Nephron (organoid): ENCODE data around the gene PPFIBP2.

Source experiments
- H3K27ac Mint-ChIP-seq, 3 experiments: 2 replicates each; pipeline ENCODE4 v1.8.0; 2020; ENCODE audit warnings: mixed read lengths in 3 of 3, mild to moderate bottlenecking in 2 of 3, moderate library complexity in 1 of 3
- H3K27me3 Mint-ChIP-seq: 2 replicates; pipeline ENCODE4 v1.8.0; 2021; ENCODE audit warnings: low read depth, mild to moderate bottlenecking, moderate library complexity, mixed read lengths
- H3K36me3 Mint-ChIP-seq: 2 replicates; pipeline ENCODE4 v1.8.0; 2020; ENCODE audit warnings: low read depth, mixed read lengths
- H3K4me1 Mint-ChIP-seq: 2 replicates; pipeline ENCODE4 v1.8.0; 2020; ENCODE audit warnings: mixed read lengths
- H3K4me3 Mint-ChIP-seq, 3 experiments: 2 replicates each; pipeline ENCODE4 v1.8.0; 2020; ENCODE audit warnings: mild to moderate bottlenecking in 3 of 3, mixed read lengths in 3 of 3, moderate library complexity in 2 of 3
- H3K9me3 Mint-ChIP-seq: 2 replicates; pipeline ENCODE4 v1.8.0; 2020; ENCODE audit warnings: mixed read lengths
- CTCF ChIP-seq, 3 experiments: fragments of 200-600 bp; sonication (generic); IDR thresholded peaks; one replicate each; pipeline ENCODE4 v1.5.0; 2021; ENCODE audit warnings: antibody characterized with exemption in 3 of 3; ENCODE audit not compliant: unreplicated experiment in 3 of 3

The PPFIBP2 gene

GRCh38 chr11:7573558-7574296, 59.9 kb downstream of the PPFIBP2 start:
- Mint-ChIP-seq H3K4me3 (peak overlapping the region in 1 of 3 experiments; percentile 34), H3K36me3 (no peaks in the 10 kb centered on the region), H3K4me1 (peaks cover 72% of the 10 kb centered on the region), H3K27ac (peak overlapping the region; percentile 89 to 98 (median 97)), H3K9me3 (no peaks in the 10 kb centered on the region), H3K27me3 (peaks cover 11% of the 10 kb centered on the region)
- no peak for TF ChIP-seq CTCF (IDR thresholded peaks at IDR 0.05; ENCODE audit: unreplicated experiment in 3 of 3)

- Mint-ChIP-seq H3K9me3 (no peaks in the 10 kb centered on the region), H3K27ac (peak overlapping the region; percentile 89 to 98 (median 97)), H3K27me3 (peaks cover 4% of the 10 kb centered on the region), H3K4me3 (peak overlapping the region; percentile 3 to 75 (median 66)), H3K36me3 (no peaks in the 10 kb centered on the region), H3K4me1 (peaks cover 80% of the 10 kb centered on the region)
- TF ChIP-seq CTCF (IDR thresholded peaks at IDR 0.05; ENCODE audit: unreplicated experiment in 3 of 3) = no peak
Observed at GRCh38 chr11:7574491-7575130, 60.8 kb downstream of the PPFIBP2 start.

- peak overlapping the region; percentile 86 to 91 (median 88) for H3K4me3 Mint-ChIP-seq
- peak overlapping the region; percentile 96 to 98 (median 97) for H3K27ac Mint-ChIP-seq
- H3K4me1 Mint-ChIP-seq = peaks cover 91% of the 10 kb centered on the region
- H3K36me3 Mint-ChIP-seq = no peaks in the 10 kb centered on the region
- TF ChIP-seq CTCF (IDR thresholded peaks at IDR 0.05; ENCODE audit: unreplicated experiment in 3 of 3) = no peak
- no peaks in the 10 kb centered on the region for H3K9me3 Mint-ChIP-seq
- H3K27me3 Mint-ChIP-seq = no peaks in the 10 kb centered on the region
Observed at GRCh38 chr11:7575841-7576725, 62.3 kb downstream of the PPFIBP2 start.

GRCh38 chr11:7576726-7577290, 63.0 kb downstream of the PPFIBP2 start:
- Mint-ChIP-seq H3K27me3 (no peaks in the 10 kb centered on the region), H3K4me3 (peak overlapping the region; percentile 86 to 91 (median 88)), H3K27ac (peak overlapping the region; percentile 96 to 98 (median 97)), H3K9me3 (no peaks in the 10 kb centered on the region), H3K36me3 (no peaks in the 10 kb centered on the region), H3K4me1 (peaks cover 88% of the 10 kb centered on the region)
- no peak for TF ChIP-seq CTCF (IDR thresholded peaks at IDR 0.05; ENCODE audit: unreplicated experiment in 3 of 3)

GRCh38 chr11:7577291-7578190, 63.7 kb downstream of the PPFIBP2 start:
- no peaks in the 10 kb centered on the region for H3K27me3 Mint-ChIP-seq
- no peaks in the 10 kb centered on the region for H3K9me3 Mint-ChIP-seq
- peaks cover 83% of the 10 kb centered on the region for H3K4me1 Mint-ChIP-seq
- TF ChIP-seq CTCF (IDR thresholded peaks at IDR 0.05; ENCODE audit: unreplicated experiment in 3 of 3) = no peak
- no peaks in the 10 kb centered on the region for H3K36me3 Mint-ChIP-seq
- H3K27ac Mint-ChIP-seq = peak overlapping the region; percentile 96 to 98 (median 97)
- H3K4me3 Mint-ChIP-seq = peak overlapping the region; percentile 86 to 91 (median 88)
